Astrocyte (in vitro differentiated cells and primary cell): ENCODE results near the gene CHN2. TPM values are rescaled to one million over a fixed set of nuclear protein-coding genes. Genes with fewer than 3 reads are reported as not detected.
A peak's percentile ranks its signal among the peaks of the same experiment; 100 is the strongest.

ENCODE experiments used
- DNase-seq: peaks from one replicate; pipeline ENCODE4 v3.0.0-alpha.2; 2010; ENCODE audit warnings: low read depth
- FAIRE-seq: peaks from 2 replicates; lab custom pipeline; 2011; peaks lifted over from hg19 to GRCh38; lab: Jason Lieb, UNC
- H2AFZ ChIP-seq: 2 replicates; pipeline ENCODE4 v1.6.0; 2012; ENCODE audit warnings: low read depth, low read length, inconsistent platforms
- H3K27ac ChIP-seq: 2 replicates; pipeline ENCODE4 v1.5.1; 2011; ENCODE audit warnings: low read depth, low read length, inconsistent platforms
- H3K27me3 ChIP-seq: 2 replicates; pipeline ENCODE4 v1.6.0; 2011; ENCODE audit warnings: low read length, inconsistent platforms; ENCODE audit not compliant: insufficient read depth
- H3K36me3 ChIP-seq: 2 replicates; pipeline ENCODE4 v1.5.1; 2011; ENCODE audit warnings: low read length, inconsistent platforms; ENCODE audit not compliant: insufficient read depth
- H3K4me1 ChIP-seq: 2 replicates; pipeline ENCODE4 v1.5.1; 2011; ENCODE audit warnings: low read length, inconsistent platforms; ENCODE audit not compliant: insufficient read depth
- H3K4me2 ChIP-seq: 2 replicates; pipeline ENCODE4 v1.6.0; 2012; ENCODE audit warnings: low read length, inconsistent platforms
- H3K4me3 ChIP-seq: 2 replicates; pipeline ENCODE4 v1.5.1; 2011; ENCODE audit warnings: low read depth, mild to moderate bottlenecking, low read length, inconsistent platforms; ENCODE audit not compliant: insufficient read depth
- H3K79me2 ChIP-seq: 2 replicates; pipeline ENCODE4 v1.6.0; 2012; ENCODE audit warnings: mild to moderate bottlenecking, low read length, inconsistent platforms; ENCODE audit not compliant: insufficient read depth
- H3K9ac ChIP-seq: 2 replicates; pipeline ENCODE4 v1.6.0; 2012; ENCODE audit warnings: mild to moderate bottlenecking, low read length, inconsistent platforms
- H3K9me3 ChIP-seq: 2 replicates; pipeline ENCODE4 v1.5.1; 2012; ENCODE audit warnings: low read depth, mild to moderate bottlenecking, low read length, inconsistent platforms; ENCODE audit not compliant: insufficient read depth
- H4K20me1 ChIP-seq: 2 replicates; pipeline ENCODE4 v1.6.0; 2012; ENCODE audit warnings: low read length, inconsistent platforms; ENCODE audit not compliant: insufficient read depth
- H3K27ac Mint-ChIP-seq: one replicate; pipeline ENCODE4 v1.8.0; 2021; ENCODE audit warnings: mild to moderate bottlenecking, mixed read lengths; ENCODE audit not compliant: unreplicated experiment
- H3K27me3 Mint-ChIP-seq: one replicate; pipeline ENCODE4 v1.8.0; 2021; ENCODE audit warnings: low read depth, mixed read lengths; ENCODE audit not compliant: unreplicated experiment
- H3K36me3 Mint-ChIP-seq: one replicate; pipeline ENCODE4 v1.8.0; 2021; ENCODE audit warnings: low read depth, mixed read lengths; ENCODE audit not compliant: unreplicated experiment
- H3K4me1 Mint-ChIP-seq: one replicate; pipeline ENCODE4 v1.8.0; 2021; ENCODE audit warnings: low read depth, mixed read lengths; ENCODE audit not compliant: unreplicated experiment
- H3K4me3 Mint-ChIP-seq: one replicate; pipeline ENCODE4 v1.8.0; 2021; ENCODE audit warnings: mild to moderate bottlenecking, moderate library complexity, mixed read lengths; ENCODE audit not compliant: unreplicated experiment
- H3K9me3 Mint-ChIP-seq: one replicate; pipeline ENCODE4 v1.8.0; 2021; ENCODE audit warnings: mild to moderate bottlenecking, mixed read lengths; ENCODE audit not compliant: unreplicated experiment
- CTCF ChIP-seq: IDR thresholded peaks from 2 replicates; pipeline ENCODE4 v1.5.1; 2011; ENCODE audit warnings: low read depth, mild to moderate bottlenecking, inconsistent platforms, low read length, moderate library complexity; ENCODE audit not compliant: insufficient read depth
- EZH2 ChIP-seq: IDR thresholded peaks from 2 replicates; pipeline ENCODE4 v1.6.1; 2012; ENCODE audit warnings: mild to moderate bottlenecking, low read length, inconsistent platforms; ENCODE audit not compliant: insufficient read depth
- total RNA-seq: library from RNA; stranded (reverse); gene quantifications from 2 replicates; pipeline ENCODE4 v1.2.1, GENCODE V29; 2021

Gene CHN2
- total RNA-seq, 1 donor from 2014 or later, result 2.5 TPM

- Histone ChIP-seq H3K4me3 (no peak overlapping the region), H3K79me2 (no peaks in the 10 kb centered on the region), H3K27me3 (peaks cover 9% of the 10 kb centered on the region), H3K36me3 (no peaks in the 10 kb centered on the region), H2AFZ (no peak overlapping the region), H3K9me3 (no peaks in the 10 kb centered on the region), H3K4me1 (peaks cover 7% of the 10 kb centered on the region), H3K9ac (no peak overlapping the region), H3K4me2 (no peak overlapping the region), H3K27ac (no peak overlapping the region), H4K20me1 (no peaks in the 10 kb centered on the region)
- TF ChIP-seq CTCF (no peak), EZH2 (no peak)
- Mint-ChIP-seq H3K27ac (no peak overlapping the region), H3K4me1 (peaks cover 3% of the 10 kb centered on the region), H3K36me3 (no peaks in the 10 kb centered on the region), H3K27me3 (peaks cover 7% of the 10 kb centered on the region), H3K9me3 (no peaks in the 10 kb centered on the region), H3K4me3 (peak overlapping the region; percentile 8)
- DNase-seq (no peak), FAIRE-seq (no peak)
Measured at GRCh38 chr7:29147821-29148220, 46.8 kb upstream of the CHN2 start.

- Histone ChIP-seq H4K20me1 (no peaks in the 10 kb centered on the region), H3K4me3 (no peak overlapping the region), H3K27ac (no peak overlapping the region), H3K4me1 (peaks cover 7% of the 10 kb centered on the region), H2AFZ (no peak overlapping the region), H3K4me2 (no peak overlapping the region), H3K9ac (no peak overlapping the region), H3K9me3 (no peaks in the 10 kb centered on the region), H3K36me3 (no peaks in the 10 kb centered on the region), H3K79me2 (no peaks in the 10 kb centered on the region), H3K27me3 (peaks cover 8% of the 10 kb centered on the region)
- Mint-ChIP-seq H3K36me3 (no peaks in the 10 kb centered on the region), H3K27ac (no peak overlapping the region), H3K4me3 (no peak overlapping the region), H3K9me3 (no peaks in the 10 kb centered on the region), H3K27me3 (peaks cover 5% of the 10 kb centered on the region), H3K4me1 (peaks cover 3% of the 10 kb centered on the region)
- no peak for TF ChIP-seq CTCF
- no peak for TF ChIP-seq EZH2
- FAIRE-seq (no peak), DNase-seq (no peak)
Measured at GRCh38 chr7:29149036-29149435, 45.5 kb upstream of the CHN2 start.

- Mint-ChIP-seq H3K27me3 (peaks cover 5% of the 10 kb centered on the region), H3K4me3 (no peak overlapping the region), H3K4me1 (peaks cover 1% of the 10 kb centered on the region), H3K36me3 (no peaks in the 10 kb centered on the region), H3K9me3 (no peaks in the 10 kb centered on the region), H3K27ac (no peak overlapping the region)
- TF ChIP-seq EZH2 (no peak), CTCF (no peak)
- DNase-seq, result no peak
- no peak overlapping the region for H3K4me3 ChIP-seq
- H3K4me2 ChIP-seq, result no peak overlapping the region
- H3K27ac ChIP-seq, result no peak overlapping the region
- no peak overlapping the region for H3K9ac ChIP-seq
- no peak overlapping the region for H2AFZ ChIP-seq
- no peaks in the 10 kb centered on the region for H3K79me2 ChIP-seq
- H3K36me3 ChIP-seq, result no peaks in the 10 kb centered on the region
- peaks cover 3% of the 10 kb centered on the region for H3K4me1 ChIP-seq
- no peak for FAIRE-seq
- H3K27me3 ChIP-seq, result no peaks in the 10 kb centered on the region
- H3K9me3 ChIP-seq, result no peaks in the 10 kb centered on the region
- no peaks in the 10 kb centered on the region for H4K20me1 ChIP-seq
Measured at GRCh38 chr7:29150856-29151255, 43.7 kb upstream of the CHN2 start.
